ENCODE results near the gene SLAIN2. TPM values are rescaled to one million over a fixed set of nuclear protein-coding genes. Genes with fewer than 3 reads are reported as not detected.

The SLAIN2 gene
- total RNA-seq, 1 donor, result 83.7 TPM

GRCh38 chr4:48470137-48470536 lies 128.8 kb downstream of the SLAIN2 start:
- Histone ChIP-seq H3K9me3 (ENCODE audit: low read depth, low read length) (no peaks in the 10 kb centered on the region), H3K4me1 (ENCODE audit: insufficient read depth, low read length) (no peaks in the 10 kb centered on the region), H3K4me3 (ENCODE audit: low read length) (no peak overlapping the region), H3K27me3 (ENCODE audit: insufficient read depth, low read length) (no peaks in the 10 kb centered on the region)

- no peak overlapping the region for H3K4me3 ChIP-seq (ENCODE audit: low read length)
- no peaks in the 10 kb centered on the region for H3K4me1 ChIP-seq (ENCODE audit: insufficient read depth, low read length)
- no peaks in the 10 kb centered on the region for H3K9me3 ChIP-seq (ENCODE audit: low read depth, low read length)
- H3K27me3 ChIP-seq (ENCODE audit: insufficient read depth, low read length), result no peaks in the 10 kb centered on the region
Observed at GRCh38 chr4:48470570-48470969, 129.2 kb downstream of the SLAIN2 start.

GRCh38 chr4:48472794-48473193 lies 131.5 kb downstream of the SLAIN2 start:
- Histone ChIP-seq H3K4me3 (ENCODE audit: low read length) (no peak overlapping the region), H3K27me3 (ENCODE audit: insufficient read depth, low read length) (no peaks in the 10 kb centered on the region), H3K4me1 (ENCODE audit: insufficient read depth, low read length) (no peaks in the 10 kb centered on the region), H3K9me3 (ENCODE audit: low read depth, low read length) (no peaks in the 10 kb centered on the region)

- H3K27me3 ChIP-seq (ENCODE audit: insufficient read depth, low read length), result peaks cover 8% of the 10 kb centered on the region
- no peak overlapping the region for H3K4me3 ChIP-seq (ENCODE audit: low read length)
- H3K4me1 ChIP-seq (ENCODE audit: insufficient read depth, low read length), result no peaks in the 10 kb centered on the region
- no peaks in the 10 kb centered on the region for H3K9me3 ChIP-seq (ENCODE audit: low read depth, low read length)
Observed at GRCh38 chr4:48475770-48476169, 134.4 kb downstream of the SLAIN2 start.

Other genes with a start within 250 kb of the SLAIN2 start
- 74.9 TPM for gene TXK, start 207.3 kb upstream of the SLAIN2 start, total RNA-seq
- gene TEC, start 71.7 kb upstream of the SLAIN2 start, total RNA-seq, result 7.2 TPM
- gene SLC10A4, start 141.8 kb downstream of the SLAIN2 start, total RNA-seq, result not detected
- not detected for gene ZAR1, start 148.7 kb downstream of the SLAIN2 start, total RNA-seq